ENCODE results near the gene SLC5A2.

SLC5A2 gene

DNA sequence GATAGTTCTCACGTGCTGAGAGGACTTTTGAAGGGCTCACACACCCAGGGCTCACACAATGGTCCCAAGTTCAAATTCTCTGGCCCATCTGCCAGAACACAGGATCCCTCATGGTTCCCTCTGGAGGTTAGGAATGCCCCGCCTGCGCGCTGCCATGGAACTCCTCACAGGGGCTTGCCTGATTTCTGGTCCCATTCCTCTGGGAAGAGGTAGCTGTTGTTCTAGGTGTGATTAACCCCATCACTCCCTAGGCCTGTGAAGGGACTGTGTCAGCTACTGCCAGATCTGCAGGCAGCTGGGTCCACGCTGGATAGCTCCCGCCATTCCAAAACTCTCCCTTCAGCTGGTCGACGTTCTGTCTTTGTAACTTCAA is 25.9 kb upstream of the SLC5A2 start:
- TF ChIP-seq, protein P1, sequence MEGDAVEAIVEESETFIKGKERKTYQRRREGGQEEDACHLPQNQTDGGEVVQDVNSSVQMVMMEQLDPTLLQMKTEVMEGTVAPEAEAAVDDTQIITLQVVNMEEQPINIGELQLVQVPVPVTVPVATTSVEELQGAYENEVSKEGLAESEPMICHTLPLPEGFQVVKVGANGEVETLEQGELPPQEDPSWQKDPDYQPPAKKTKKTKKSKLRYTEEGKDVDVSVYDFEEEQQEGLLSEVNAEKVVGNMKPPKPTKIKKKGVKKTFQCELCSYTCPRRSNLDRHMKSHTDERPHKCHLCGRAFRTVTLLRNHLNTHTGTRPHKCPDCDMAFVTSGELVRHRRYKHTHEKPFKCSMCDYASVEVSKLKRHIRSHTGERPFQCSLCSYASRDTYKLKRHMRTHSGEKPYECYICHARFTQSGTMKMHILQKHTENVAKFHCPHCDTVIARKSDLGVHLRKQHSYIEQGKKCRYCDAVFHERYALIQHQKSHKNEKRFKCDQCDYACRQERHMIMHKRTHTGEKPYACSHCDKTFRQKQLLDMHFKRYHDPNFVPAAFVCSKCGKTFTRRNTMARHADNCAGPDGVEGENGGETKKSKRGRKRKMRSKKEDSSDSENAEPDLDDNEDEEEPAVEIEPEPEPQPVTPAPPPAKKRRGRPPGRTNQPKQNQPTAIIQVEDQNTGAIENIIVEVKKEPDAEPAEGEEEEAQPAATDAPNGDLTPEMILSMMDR (IDR thresholded peaks at IDR 0.05; ENCODE audit: insufficient read depth, low read depth, low read length, missing control alignments) = no peak
- DNase-seq (ENCODE audit: low read depth) = no peak

DNA sequence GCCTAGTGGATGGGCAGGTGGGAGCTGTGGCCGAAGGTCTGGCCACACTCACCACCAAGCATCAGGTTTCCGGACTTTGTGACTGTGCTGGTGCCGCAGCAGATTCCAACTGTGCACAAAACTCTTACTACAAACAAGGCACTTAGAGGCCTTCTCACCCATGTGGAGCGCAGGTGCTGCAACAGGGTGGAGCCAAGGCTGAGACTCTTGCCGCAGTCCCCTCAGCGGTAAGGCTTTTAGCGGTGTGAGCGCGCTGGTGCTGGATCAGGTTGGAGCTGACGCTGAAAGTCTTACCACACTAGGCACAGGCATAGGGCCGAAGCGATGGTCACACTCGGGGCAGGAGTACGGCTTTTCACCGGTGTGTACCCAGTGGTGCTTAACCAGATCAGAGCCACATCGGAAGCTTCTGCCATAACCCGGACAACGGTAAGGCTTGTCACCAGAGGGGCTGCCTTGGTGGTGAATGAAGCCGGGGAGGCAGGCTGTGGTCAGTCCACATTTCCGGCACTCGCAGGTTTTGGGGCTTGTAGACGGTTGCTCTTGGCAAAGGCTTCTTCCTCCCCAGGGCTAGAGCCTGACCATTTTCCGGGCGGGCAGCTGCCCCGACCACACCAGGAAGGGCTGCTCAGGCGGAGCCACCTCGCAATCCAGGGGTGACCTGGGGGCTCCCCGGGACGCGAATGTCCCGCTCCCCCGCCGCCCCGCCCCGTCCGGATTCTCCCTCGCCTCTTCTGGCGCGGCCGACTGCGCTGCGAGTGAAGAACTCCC is 24.7 kb upstream of the SLC5A2 start:
- peak; percentile 82 for DNase-seq (ENCODE audit: low read depth)

More for the DNA sequence above, 25.9 kb upstream of the SLC5A2 start:
- peak overlapping the region; percentile 80 for H3K4me3 ChIP-seq (ENCODE audit: low read depth, low read length)

GRCh38 chr16:31458844-31459686 is 23.9 kb upstream of the SLC5A2 start, which contains the start of gene ARMC5:
TSS of gene ARMC5 (plus strand) at chr16:31459501. CDS start at chr16:31459525, 24 bp downstream.
- TF ChIP-seq, protein P1 (IDR thresholded peaks at IDR 0.05; ENCODE audit: insufficient read depth, low read depth, low read length, missing control alignments) = peak; percentile 70

More for the DNA sequence above, 24.7 kb upstream of the SLC5A2 start:
- TF ChIP-seq, protein P1 (IDR thresholded peaks at IDR 0.05; ENCODE audit: insufficient read depth, low read depth, low read length, missing control alignments) = peak; percentile 21
- peak overlapping the region; percentile 80 for H3K4me3 ChIP-seq (ENCODE audit: low read depth, low read length)

DNA sequence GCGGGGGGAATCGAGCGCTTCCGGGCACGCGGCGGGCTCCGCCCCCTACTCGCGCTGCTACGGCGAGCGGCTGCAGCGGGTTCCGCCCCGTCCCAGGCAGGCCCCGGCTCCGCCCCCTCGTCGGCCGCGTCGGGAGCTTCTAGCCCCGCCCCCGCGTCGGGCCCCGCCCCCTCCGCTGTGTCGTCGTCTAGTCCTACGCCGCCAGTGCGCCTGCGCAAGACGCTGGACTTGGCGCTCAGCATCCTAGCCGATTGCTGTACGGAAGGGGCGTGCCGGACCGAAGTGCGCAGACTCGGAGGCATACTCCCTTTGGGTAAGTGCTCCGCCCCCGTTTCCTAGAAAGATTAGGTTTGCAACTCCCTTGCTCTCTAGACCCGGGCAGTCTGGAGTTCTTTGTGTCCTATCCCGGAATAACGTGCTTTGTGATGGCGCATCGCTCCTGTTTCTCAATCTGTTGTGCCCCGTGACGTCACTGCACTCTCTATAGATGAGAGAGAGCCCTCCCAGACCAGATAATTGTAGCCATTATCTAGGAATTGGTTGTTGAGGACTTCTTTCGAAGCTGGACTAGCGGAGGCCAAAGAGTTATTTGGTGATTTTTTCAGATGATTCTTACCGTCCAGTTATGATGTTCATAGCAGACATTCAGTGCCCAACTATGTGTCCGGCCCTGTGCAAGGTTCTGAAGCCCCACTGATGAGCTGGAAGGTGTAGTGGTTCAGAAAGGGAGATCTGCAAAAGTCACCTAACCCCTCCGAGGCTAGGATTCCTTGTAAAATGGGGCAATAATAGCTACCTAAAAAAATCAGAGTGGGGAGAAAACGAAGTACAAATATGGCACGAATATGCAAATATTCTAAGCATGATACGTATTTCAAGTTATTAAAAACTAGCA is 23.0 kb upstream of the SLC5A2 start:
- peak overlapping the region; percentile 85 for H3K4me3 ChIP-seq (ENCODE audit: low read depth, low read length)
- TF ChIP-seq, protein P1 (IDR thresholded peaks at IDR 0.05; ENCODE audit: insufficient read depth, low read depth, low read length, missing control alignments) = no peak
- DNase-seq (ENCODE audit: low read depth) = peak; percentile 99

More at GRCh38 chr16:31458844-31459686, 23.9 kb upstream of the SLC5A2 start, which contains the start of gene ARMC5:
- peak within 1 kb of the TSS; percentile 85 for H3K4me3 ChIP-seq (ENCODE audit: low read depth, low read length)
- peak; percentile 99 for DNase-seq (ENCODE audit: low read depth)

DNA sequence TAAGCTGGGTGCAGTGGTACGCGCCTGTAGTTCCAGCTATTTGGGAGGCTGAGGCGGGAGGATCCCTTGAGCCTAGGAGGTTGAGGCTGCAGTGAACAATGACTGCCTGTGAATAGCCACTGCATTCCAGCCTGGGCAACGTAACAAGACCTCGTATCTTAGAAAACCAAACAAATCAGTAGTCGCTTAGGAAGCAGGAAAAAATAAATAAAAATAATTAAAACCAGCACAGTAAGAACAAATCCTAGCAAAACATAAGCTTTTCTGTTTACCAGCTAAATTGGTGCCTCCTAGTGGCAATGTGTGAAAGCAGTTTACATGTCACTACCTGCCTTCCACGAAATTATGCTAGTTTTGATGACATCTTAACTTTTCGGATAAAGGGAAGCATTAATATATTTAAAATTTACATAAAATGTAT is 22.3 kb upstream of the SLC5A2 start:
- peak; percentile 59 for DNase-seq (ENCODE audit: low read depth)
- TF ChIP-seq, protein P1 (IDR thresholded peaks at IDR 0.05; ENCODE audit: insufficient read depth, low read depth, low read length, missing control alignments) = peak; percentile 60

More for the DNA sequence above, 22.3 kb upstream of the SLC5A2 start:
- H3K4me3 ChIP-seq (ENCODE audit: low read depth, low read length) = peak overlapping the region; percentile 85

Measured in GM12865 (cell line).